Suprapubic skin (tissue), 4 donors: ENCODE measurements around the gene PDE8A. TPM values are rescaled to one million over a fixed set of nuclear protein-coding genes. Genes with fewer than 3 reads are reported as not detected.
"Not testable (repeated sequence)": the region's sequence is repeated elsewhere in the genome, so short reads cannot be mapped to it uniquely, and the experiment has no call there.

Experiments used
- DNase-seq, 2 donors: peaks; one replicate each; pipeline ENCODE4 v3.0.0-alpha.2; 2019; ENCODE audit warnings: low spot score in 2 of 2
- H3K27ac ChIP-seq: fragments of 200-600 bp; sonication (generic); one replicate; pipeline ENCODE4 v1.5.1; 2019
- H3K27me3 ChIP-seq: fragments of 200-600 bp; sonication (generic); one replicate; pipeline ENCODE4 v1.5.1; 2019
- H3K36me3 ChIP-seq: fragments of 200-600 bp; sonication (generic); one replicate; pipeline ENCODE4 v1.5.1; 2019
- H3K4me1 ChIP-seq: fragments of 200-600 bp; sonication (generic); one replicate; pipeline ENCODE4 v1.5.1; 2019
- H3K4me3 ChIP-seq: fragments of 200-600 bp; sonication (generic); one replicate; pipeline ENCODE4 v1.5.1; 2019; ENCODE audit warnings: mild to moderate bottlenecking
- H3K9me3 ChIP-seq: fragments of 200-600 bp; sonication (generic); one replicate; pipeline ENCODE4 v1.5.1; 2019
- CTCF ChIP-seq, 2 donors: fragments of 200-600 bp in 1 of 2; fragments of 450-650 bp in 1 of 2; sonication (generic) in 1 of 2; IDR thresholded peaks; one replicate each; pipeline ENCODE4 v1.5.1; 2016 to 2019; ENCODE audit warnings: antibody characterized with exemption in 2 of 2, mild to moderate bottlenecking in 1 of 2, moderate library complexity in 1 of 2
- EP300 ChIP-seq: sonication (generic); formaldehyde crosslinking; IDR thresholded peaks from one replicate; pipeline ENCODE4 v1.6.1; 2017; ENCODE audit warnings: antibody characterized with exemption
- POLR2A ChIP-seq, 2 donors: fragments of 450-650 bp; IDR thresholded peaks; one replicate each; pipeline ENCODE4 v1.6.1; 2017; ENCODE audit warnings: antibody characterized with exemption in 2 of 2, mild to moderate bottlenecking in 2 of 2, moderate library complexity in 2 of 2
- POLR2AphosphoS5 ChIP-seq, 3 donors: sonication (generic); formaldehyde crosslinking; IDR thresholded peaks; one replicate each; pipeline ENCODE4 v1.6.1; 2017; ENCODE audit warnings: antibody characterized with exemption in 3 of 3
- WGBS: methylation state at CpG from one replicate; pipeline ENCODE4 v1.1.5; 2018; 5-methylcytosine and 5-hydroxymethylcytosine counted together
- total RNA-seq, 4 donors: library from RNA; depleted of rRNA; stranded (reverse); fragments of >200 nt; gene quantifications; one replicate each; pipeline ENCODE4 v1.1.0, GENCODE V29; 2016

PDE8A gene
- total RNA-seq, 4 donors from 2014 or later = 15.3 to 48.5 (median 19.0) TPM

GRCh38 chr15:85179700-85180099, 198.0 kb downstream of the PDE8A start:
- Histone ChIP-seq H3K36me3 (no peaks in the 10 kb centered on the region), H3K4me1 (no peaks in the 10 kb centered on the region), H3K27ac (no peak overlapping the region), H3K9me3 (no peaks in the 10 kb centered on the region), H3K27me3 (no peaks in the 10 kb centered on the region), H3K4me3 (no peak overlapping the region)
- no peak for DNase-seq
- TF ChIP-seq POLR2AphosphoS5 (IDR thresholded peaks at IDR 0.05) = no peak
- no peak for TF ChIP-seq EP300
- TF ChIP-seq CTCF (IDR thresholded peaks at IDR 0.05) = no peak
- TF ChIP-seq POLR2A (IDR thresholded peaks at IDR 0.05) = no peak
- WGBS = 73% methylated on average over 3 of the region's 3 CpGs

- WGBS = 76% methylated on average over 11 of the region's 11 CpGs
- not testable (repeated sequence) for H3K27ac ChIP-seq, H3K27me3 ChIP-seq, H3K4me3 ChIP-seq, H3K36me3 ChIP-seq, DNase-seq, H3K4me1 ChIP-seq, H3K9me3 ChIP-seq
Observed at GRCh38 chr15:85185350-85185749, 203.7 kb downstream of the PDE8A start.

GRCh38 chr15:85188171-85188577, 206.5 kb downstream of the PDE8A start:
- not testable (repeated sequence) for H3K27me3 ChIP-seq, H3K27ac ChIP-seq, H3K36me3 ChIP-seq, H3K9me3 ChIP-seq, DNase-seq, H3K4me1 ChIP-seq, H3K4me3 ChIP-seq
- 80% methylated on average over 3 of the region's 3 CpGs for WGBS

Other genes with a start within 250 kb of the PDE8A start
- gene ZNF592, start 233.3 kb upstream of the PDE8A start, total RNA-seq = 10 to 100 TPM; 23.1 to 37.2 (median 30.7) TPM
- gene ALPK3, start 164.5 kb upstream of the PDE8A start, total RNA-seq = 1 to 10 TPM in 2 of 4 donors, under 1 TPM in 2; 0.42 to 7.5 (median 1.1) TPM
- gene SLC28A1, start 97.2 kb upstream of the PDE8A start, total RNA-seq = not detected